Measurements from ENCODE around the gene SSR4. TPM values are rescaled to one million over a fixed set of nuclear protein-coding genes. Genes with fewer than 3 reads are reported as not detected.

The SSR4 gene
- total and polyA plus RNA-seq, 8 donors: 368 to 925 (median 398) TPM

DNA sequence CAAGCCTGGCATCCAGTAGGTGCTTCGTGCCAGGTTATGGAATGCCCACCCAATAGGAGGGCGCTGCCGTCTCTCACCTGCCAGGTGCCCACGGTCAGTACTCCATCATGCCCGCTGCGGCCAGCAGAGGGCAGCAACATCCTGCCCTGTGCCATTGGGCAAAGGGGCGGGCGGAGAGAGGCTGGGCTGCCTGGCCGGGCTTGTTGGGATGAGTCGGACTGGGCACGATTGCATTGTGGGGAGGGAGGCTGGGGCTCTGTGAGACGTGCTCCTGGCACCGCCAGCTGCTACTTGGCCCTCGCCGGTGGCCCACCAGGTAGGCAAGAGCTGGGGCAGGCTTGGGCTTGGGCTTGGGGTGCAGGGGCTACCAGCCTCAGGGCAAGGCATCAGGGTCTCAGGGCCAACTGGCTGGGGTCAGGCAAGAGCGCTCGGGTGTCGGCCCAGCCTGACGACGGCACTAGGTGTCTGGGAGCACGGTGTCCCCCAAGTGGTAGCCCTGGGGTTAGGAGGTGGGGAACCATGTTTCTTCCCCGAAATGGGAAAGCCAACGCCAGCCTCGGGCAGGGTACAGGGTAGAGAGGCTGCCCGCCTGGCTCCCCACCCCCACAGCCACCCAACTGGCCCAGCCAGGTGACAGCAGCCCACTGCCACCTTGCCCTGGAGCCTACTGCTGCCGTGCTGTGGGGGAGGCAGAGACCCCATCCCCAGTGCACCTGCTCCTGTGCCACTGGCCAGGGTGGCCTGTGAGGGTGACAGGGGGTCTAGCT, 30.3 kb upstream of the SSR4 start, which contains the start of gene PLXNB3:
Gene PLXNB3, plus strand, starts transcription at position 261 of the 767 bp plus-strand sequence. CDS start 1,287 bp downstream, outside the sequence.
- DNase-seq (peak; percentile 67 to 96 (median 86)), ATAC-seq (peak; percentile 88 to 95 (median 91)), FAIRE-seq (no peak)
- H3K27me3 ChIP-seq: peaks cover 0 to 3% (median 0%) of the 10 kb centered on the region in 4 donors
- TF ChIP-seq, protein P1, sequence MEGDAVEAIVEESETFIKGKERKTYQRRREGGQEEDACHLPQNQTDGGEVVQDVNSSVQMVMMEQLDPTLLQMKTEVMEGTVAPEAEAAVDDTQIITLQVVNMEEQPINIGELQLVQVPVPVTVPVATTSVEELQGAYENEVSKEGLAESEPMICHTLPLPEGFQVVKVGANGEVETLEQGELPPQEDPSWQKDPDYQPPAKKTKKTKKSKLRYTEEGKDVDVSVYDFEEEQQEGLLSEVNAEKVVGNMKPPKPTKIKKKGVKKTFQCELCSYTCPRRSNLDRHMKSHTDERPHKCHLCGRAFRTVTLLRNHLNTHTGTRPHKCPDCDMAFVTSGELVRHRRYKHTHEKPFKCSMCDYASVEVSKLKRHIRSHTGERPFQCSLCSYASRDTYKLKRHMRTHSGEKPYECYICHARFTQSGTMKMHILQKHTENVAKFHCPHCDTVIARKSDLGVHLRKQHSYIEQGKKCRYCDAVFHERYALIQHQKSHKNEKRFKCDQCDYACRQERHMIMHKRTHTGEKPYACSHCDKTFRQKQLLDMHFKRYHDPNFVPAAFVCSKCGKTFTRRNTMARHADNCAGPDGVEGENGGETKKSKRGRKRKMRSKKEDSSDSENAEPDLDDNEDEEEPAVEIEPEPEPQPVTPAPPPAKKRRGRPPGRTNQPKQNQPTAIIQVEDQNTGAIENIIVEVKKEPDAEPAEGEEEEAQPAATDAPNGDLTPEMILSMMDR (IDR thresholded peaks at IDR 0.05): peak; percentile 82 to 93 (median 88)
- no peaks in the 10 kb centered on the region for H3K36me3 ChIP-seq
- H3K27ac ChIP-seq: peak within 1 kb of the TSS in 3 of 4 donors; percentile 12 to 53 (median 34)
- WGBS, 2 donors: 15 to 30% methylated on average over 26 of the region's 26 CpGs
- peak within 1 kb of the TSS in 1 of 4 donors; percentile 8 for H3K4me3 ChIP-seq
- no peaks in the 10 kb centered on the region for H3K9me3 ChIP-seq
- no peaks in the 10 kb centered on the region for H3K4me1 ChIP-seq
- intact Hi-C loops (cut with DNase I): loop anchor here in 1 of 3 donors (10.0 kb wide), 1 partner anchor 191 kb away; no protein-coding TSS in a partner anchor

DNA sequence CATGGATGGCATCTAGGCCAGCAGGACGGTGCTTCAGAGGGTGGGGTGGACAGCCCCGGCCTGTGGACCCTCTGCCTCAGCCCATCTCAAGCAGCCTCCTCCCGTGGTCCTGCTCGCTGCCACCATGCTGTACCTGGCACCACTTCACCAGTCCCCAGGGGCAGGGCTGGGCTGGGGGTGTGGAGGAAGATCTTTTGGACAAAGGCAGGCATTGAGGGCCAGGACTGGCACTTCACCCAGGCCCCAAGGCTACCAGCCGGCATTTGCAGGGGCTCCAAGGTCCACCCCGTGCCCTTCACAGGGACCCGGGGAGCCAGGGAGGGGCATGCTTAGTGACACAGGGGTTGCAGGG, 29.7 kb upstream of the SSR4 start:
- DNase-seq: peak in 3 of 6 donors; percentile 13 to 71 (median 25)
- ATAC-seq: peak; percentile 4 to 28 (median 9)
- Histone ChIP-seq H3K27ac (peak overlapping the region in 3 of 4 donors; percentile 12 to 53 (median 34)), H3K9me3 (no peaks in the 10 kb centered on the region), H3K4me3 (peak overlapping the region in 1 of 4 donors; percentile 8), H3K4me1 (no peaks in the 10 kb centered on the region), H3K36me3 (no peaks in the 10 kb centered on the region), H3K27me3 (peaks cover 0 to 3% (median 0%) of the 10 kb centered on the region in 4 donors)
- 63 to 66% methylated on average over 6 to 7 of the region's 7 CpGs for WGBS, 2 donors
- intact Hi-C loops (cut with DNase I): loop anchor here in 2 of 3 donors (5.0 to 10.0 kb wide), 2 partner anchors 188 to 190 kb away; no protein-coding TSS in a partner anchor
- FAIRE-seq: no peak
- TF ChIP-seq, protein P1 (IDR thresholded peaks at IDR 0.05): no peak

DNA sequence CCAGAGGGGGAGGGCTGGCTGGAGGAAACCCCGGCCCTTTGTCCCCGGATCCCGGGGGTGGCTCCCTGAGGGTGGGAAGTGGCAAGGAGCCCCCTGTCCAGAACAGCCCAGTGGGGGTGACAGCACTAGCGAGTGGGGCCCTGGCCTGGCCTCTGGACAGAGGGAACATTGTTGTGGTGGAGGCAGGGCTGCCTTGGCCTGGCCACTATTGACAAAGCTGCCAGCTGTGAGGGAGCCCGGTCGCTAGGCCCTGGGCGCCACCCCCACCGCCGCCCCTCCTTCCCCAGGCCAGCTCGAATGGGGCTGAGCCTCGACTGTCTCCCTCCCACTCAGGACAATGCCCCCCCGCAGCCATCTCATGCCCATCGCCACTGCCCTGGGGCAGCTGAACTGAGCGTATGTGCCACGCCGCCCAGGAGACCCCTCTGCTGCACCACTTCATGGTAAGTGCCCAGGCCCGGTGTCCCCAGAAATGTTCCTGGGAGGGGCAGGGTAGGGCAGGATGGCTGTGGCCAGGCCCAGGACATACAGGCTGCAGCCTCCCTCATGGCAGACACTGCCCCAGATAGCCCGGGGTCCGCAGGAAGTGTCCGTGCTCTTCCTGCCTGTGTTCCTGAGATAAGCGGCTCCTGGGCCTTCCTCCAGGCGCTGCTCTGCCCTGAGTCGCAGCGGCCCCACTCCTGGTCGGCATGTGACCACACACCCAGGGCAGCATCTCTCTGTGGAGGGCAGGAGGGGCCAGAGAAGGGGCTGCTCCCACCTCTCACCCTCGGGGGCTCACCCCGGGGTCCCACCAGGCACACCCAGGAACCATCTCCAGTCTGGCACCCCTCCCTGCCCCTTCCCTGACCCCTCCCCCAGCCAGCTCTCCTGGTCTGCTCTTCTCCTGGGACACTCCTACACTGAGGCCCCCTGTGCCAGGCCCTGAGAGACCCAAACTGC, 29.1 kb upstream of the SSR4 start:
- Histone ChIP-seq H3K4me3 (no peak overlapping the region), H3K9me3 (no peaks in the 10 kb centered on the region), H3K36me3 (no peaks in the 10 kb centered on the region), H3K27ac (peak overlapping the region in 3 of 4 donors; percentile 34 to 53 (median 37)), H3K27me3 (peaks cover 0 to 3% (median 0%) of the 10 kb centered on the region in 4 donors), H3K4me1 (no peaks in the 10 kb centered on the region)
- DNase-seq (peak in 5 of 6 donors; percentile 19 to 78 (median 46)), ATAC-seq (peak; percentile 19 to 60 (median 50)), FAIRE-seq (no peak)
- WGBS, 2 donors: 57 to 63% methylated on average over 26 to 27 of the region's 27 CpGs
- TF ChIP-seq, protein P1 (IDR thresholded peaks at IDR 0.05): no peak
- intact Hi-C loops (cut with DNase I): loop anchor here in 2 of 3 donors (5.0 to 10.0 kb wide), 2 partner anchors 187 to 189 kb away; no protein-coding TSS in a partner anchor

DNA sequence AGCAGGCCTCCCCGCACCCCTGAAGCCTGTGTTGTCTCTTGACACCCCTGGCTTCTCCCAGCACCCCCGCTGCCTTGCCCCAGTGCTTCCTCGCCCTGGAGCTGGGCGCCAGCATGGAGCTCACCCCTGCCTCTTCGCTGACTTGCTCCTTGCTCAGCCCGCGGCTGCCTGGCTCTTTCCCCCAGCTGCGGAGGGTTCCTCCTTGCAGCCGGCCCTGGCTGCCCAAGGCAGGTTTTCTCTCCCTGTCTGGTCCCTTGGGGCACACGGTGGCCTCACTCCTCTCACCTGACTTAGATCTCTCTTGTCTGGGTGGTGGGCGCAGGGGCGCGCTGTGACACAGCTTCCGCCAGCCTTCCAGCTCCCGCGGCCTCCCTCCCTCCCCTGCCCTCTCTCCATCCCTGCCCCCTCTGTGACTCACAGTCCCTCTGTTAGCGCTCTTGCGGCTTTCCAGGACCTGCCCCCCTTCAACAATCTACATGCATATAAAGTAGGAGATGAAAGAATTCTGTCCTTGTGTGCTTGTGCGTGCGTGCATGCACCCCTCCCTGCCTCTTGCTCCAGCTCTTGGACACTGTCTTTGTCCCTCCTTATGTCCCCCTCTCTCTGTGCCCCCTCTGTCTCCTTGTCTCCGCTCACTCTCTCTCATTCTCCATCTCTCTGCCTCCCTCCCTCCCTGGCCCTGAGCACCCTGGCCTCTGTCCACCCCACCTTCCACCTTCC, 28.2 kb upstream of the SSR4 start:
- no peak overlapping the region for H3K4me3 ChIP-seq
- peak in 1 of 4 donors; percentile 13 for ATAC-seq
- intact Hi-C loops (cut with DNase I): loop anchor here in 2 of 3 donors (5.0 to 10.0 kb wide), 2 partner anchors 186 to 189 kb away; no protein-coding TSS in a partner anchor
- no peak for FAIRE-seq
- peaks cover 0 to 3% (median 0%) of the 10 kb centered on the region in 4 donors for H3K27me3 ChIP-seq
- WGBS, 2 donors: 72 to 84% methylated on average over 21 of the region's 21 CpGs
- H3K9me3 ChIP-seq: no peaks in the 10 kb centered on the region
- no peaks in the 10 kb centered on the region for H3K4me1 ChIP-seq
- H3K36me3 ChIP-seq: no peaks in the 10 kb centered on the region
- TF ChIP-seq, protein P1 (IDR thresholded peaks at IDR 0.05): no peak
- DNase-seq: peak in 4 of 6 donors; percentile 7 to 66 (median 37)
- H3K27ac ChIP-seq: no peak overlapping the region
